Caco-2 (cell line): ENCODE results near the gene TAPBPL. TPM values are rescaled to one million over a fixed set of nuclear protein-coding genes. Genes with fewer than 3 reads are reported as not detected.
"Not testable (repeated sequence)": the region's sequence is repeated elsewhere in the genome, so short reads cannot be mapped to it uniquely, and the experiment has no call there.

Experiments used
- BruUV-seq: library from RNA; stranded (reverse); fragments of 400-500 nt; replicated peaks from 2 replicates; lab custom pipeline; 2021; lab: Mats Ljungman, UMichigan
- CTCF ChIA-PET: fragments of 300-600 bp; sonication (Branson Sonifier 250); formaldehyde crosslinking; loops from one replicate; lab custom pipeline; 2022; ENCODE audit warnings: antibody characterized with exemption; lab: Charles Lee
- POLR2A ChIA-PET: fragments of 300-600 bp; sonication (Branson Sonifier 250); formaldehyde crosslinking; loops from one replicate; lab custom pipeline; 2022; ENCODE audit warnings: antibody characterized with exemption; lab: Charles Lee
- DNase-seq, 2 experiments: peaks; one replicate each; pipeline versions ENCODE4 v3.0.0 to v3.0.0-alpha.2; 2020 to 2022
- H3K27me3 ChIP-seq: replicated peaks from 2 replicates; pipeline ENCODE4 v1.6.0; 2011; ENCODE audit warnings: low read length; ENCODE audit not compliant: control insufficient read depth, insufficient read depth
- H3K36me3 ChIP-seq: 2 replicates; pipeline ENCODE4 v1.5.1; 2011; ENCODE audit warnings: low read length; ENCODE audit not compliant: control insufficient read depth, insufficient read depth
- H3K4me1 ChIP-seq: fragments of 250-450 bp; sonication (Bioruptor Pico); 2 replicates; pipeline ENCODE4 v1.5.1; 2020; ENCODE audit warnings: mild to moderate bottlenecking
- H3K4me3 ChIP-seq: 2 replicates; pipeline ENCODE4 v1.5.1; 2011; ENCODE audit warnings: low read depth, mild to moderate bottlenecking, control low read depth, low read length
- H3K9me3 ChIP-seq: fragments of 250-450 bp; sonication (Bioruptor Pico); 2 replicates; pipeline ENCODE4 v1.5.1; 2020; ENCODE audit warnings: mild to moderate bottlenecking, moderate library complexity
- H3K27ac Mint-ChIP-seq: one replicate; pipeline ENCODE4 v1.8.0; 2022; ENCODE audit warnings: mixed read lengths; ENCODE audit not compliant: unreplicated experiment
- H3K27me3 Mint-ChIP-seq: one replicate; pipeline ENCODE4 v1.8.0; 2022; ENCODE audit warnings: mixed read lengths; ENCODE audit not compliant: insufficient read depth, unreplicated experiment
- H3K36me3 Mint-ChIP-seq: one replicate; pipeline ENCODE4 v1.8.0; 2022; ENCODE audit warnings: mild to moderate bottlenecking, mixed read lengths; ENCODE audit not compliant: insufficient read depth, unreplicated experiment
- H3K4me1 Mint-ChIP-seq: one replicate; pipeline ENCODE4 v1.8.0; 2022; ENCODE audit warnings: low read depth, mixed read lengths; ENCODE audit not compliant: unreplicated experiment
- H3K4me3 Mint-ChIP-seq: one replicate; pipeline ENCODE4 v1.8.0; 2022; ENCODE audit warnings: mild to moderate bottlenecking, moderate library complexity, mixed read lengths; ENCODE audit not compliant: unreplicated experiment
- H3K9me3 Mint-ChIP-seq: one replicate; pipeline ENCODE4 v1.8.0; 2022; ENCODE audit warnings: mixed read lengths; ENCODE audit not compliant: unreplicated experiment
- intact Hi-C: fragments of 100-400 bp; cut with micrococcal nuclease; formaldehyde crosslinking; loops from one replicate; pipeline ENCODE4 v1.10.0; 2022; ENCODE audit not compliant: unreplicated experiment
- total RNA-seq: library from RNA; stranded (reverse); gene quantifications from 2 replicates; pipeline ENCODE4 v1.2.3, GENCODE V29; 2022
- TF ChIP-seq, protein P1 (sequence below), 2 experiments: fragments of 200-600 bp in 1 of 2; IDR thresholded peaks; 1 replicate in 1 of 2; 2 replicates in 1 of 2; pipeline versions ENCODE4 v1.5.1 to v1.8.0; 2011 to 2022; ENCODE audit warnings: antibody characterized with exemption in 1 of 2, control low read depth in 1 of 2, inconsistent platforms in 1 of 2, low read depth in 1 of 2, low read length in 1 of 2, mild to moderate bottlenecking in 1 of 2, moderate library complexity in 1 of 2; ENCODE audit not compliant: insufficient read depth in 1 of 2, severe bottlenecking in 1 of 2, unreplicated experiment in 1 of 2

The TAPBPL gene
- total RNA-seq, 1 experiment from 2014 or later, result 9.7 TPM

DNA sequence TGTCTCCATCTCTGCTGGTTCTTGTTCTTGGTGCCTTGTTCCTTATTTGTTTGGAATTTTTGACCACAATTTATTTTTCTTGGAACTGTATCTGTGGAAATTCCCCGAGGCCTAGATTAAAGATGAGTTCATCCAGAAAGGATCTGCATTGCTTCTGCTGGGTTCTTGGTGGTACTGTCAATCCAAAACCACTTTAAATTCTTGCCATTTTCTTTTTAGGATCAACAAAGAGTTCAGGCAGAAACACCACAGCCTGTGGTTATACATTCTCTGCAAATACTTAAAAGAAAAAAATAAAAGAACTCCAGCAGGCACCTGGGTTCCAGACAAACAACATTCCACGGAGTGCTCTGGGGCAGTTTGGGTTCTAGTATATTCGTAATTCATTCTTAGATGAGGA, 24.6 kb downstream of the TAPBPL start:
- POLR2A ChIA-PET, result no interaction called here
- Histone ChIP-seq H3K9me3 (0 out of 2 replicates have a peak, but pooled peaks cover 8% of the 10 kb centered on the region), H3K4me1 (0 out of 2 replicates have a peak, but pooled peaks cover 5% of the 10 kb centered on the region), H3K4me3 (no peak overlapping the region), H3K27me3 (no peaks in the 10 kb centered on the region), H3K36me3 (no peaks in the 10 kb centered on the region)
- Mint-ChIP-seq H3K4me1 (peaks cover 12% of the 10 kb centered on the region), H3K9me3 (peaks cover 10% of the 10 kb centered on the region), H3K27me3 (no peaks in the 10 kb centered on the region), H3K4me3 (no peak overlapping the region), H3K27ac (no peak overlapping the region), H3K36me3 (no peaks in the 10 kb centered on the region)
- no peak for DNase-seq
- BruUV-seq, result no TSS peak
- TF ChIP-seq, protein P1, sequence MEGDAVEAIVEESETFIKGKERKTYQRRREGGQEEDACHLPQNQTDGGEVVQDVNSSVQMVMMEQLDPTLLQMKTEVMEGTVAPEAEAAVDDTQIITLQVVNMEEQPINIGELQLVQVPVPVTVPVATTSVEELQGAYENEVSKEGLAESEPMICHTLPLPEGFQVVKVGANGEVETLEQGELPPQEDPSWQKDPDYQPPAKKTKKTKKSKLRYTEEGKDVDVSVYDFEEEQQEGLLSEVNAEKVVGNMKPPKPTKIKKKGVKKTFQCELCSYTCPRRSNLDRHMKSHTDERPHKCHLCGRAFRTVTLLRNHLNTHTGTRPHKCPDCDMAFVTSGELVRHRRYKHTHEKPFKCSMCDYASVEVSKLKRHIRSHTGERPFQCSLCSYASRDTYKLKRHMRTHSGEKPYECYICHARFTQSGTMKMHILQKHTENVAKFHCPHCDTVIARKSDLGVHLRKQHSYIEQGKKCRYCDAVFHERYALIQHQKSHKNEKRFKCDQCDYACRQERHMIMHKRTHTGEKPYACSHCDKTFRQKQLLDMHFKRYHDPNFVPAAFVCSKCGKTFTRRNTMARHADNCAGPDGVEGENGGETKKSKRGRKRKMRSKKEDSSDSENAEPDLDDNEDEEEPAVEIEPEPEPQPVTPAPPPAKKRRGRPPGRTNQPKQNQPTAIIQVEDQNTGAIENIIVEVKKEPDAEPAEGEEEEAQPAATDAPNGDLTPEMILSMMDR (IDR thresholded peaks at IDR 0.05; ENCODE audit: insufficient read depth in 1 of 2, low read depth in 1 of 2, low read length in 1 of 2, severe bottlenecking in 1 of 2, unreplicated experiment in 1 of 2), result no peak
- intact Hi-C loops, result no loop called here
- CTCF ChIA-PET, result no interaction called here

DNA sequence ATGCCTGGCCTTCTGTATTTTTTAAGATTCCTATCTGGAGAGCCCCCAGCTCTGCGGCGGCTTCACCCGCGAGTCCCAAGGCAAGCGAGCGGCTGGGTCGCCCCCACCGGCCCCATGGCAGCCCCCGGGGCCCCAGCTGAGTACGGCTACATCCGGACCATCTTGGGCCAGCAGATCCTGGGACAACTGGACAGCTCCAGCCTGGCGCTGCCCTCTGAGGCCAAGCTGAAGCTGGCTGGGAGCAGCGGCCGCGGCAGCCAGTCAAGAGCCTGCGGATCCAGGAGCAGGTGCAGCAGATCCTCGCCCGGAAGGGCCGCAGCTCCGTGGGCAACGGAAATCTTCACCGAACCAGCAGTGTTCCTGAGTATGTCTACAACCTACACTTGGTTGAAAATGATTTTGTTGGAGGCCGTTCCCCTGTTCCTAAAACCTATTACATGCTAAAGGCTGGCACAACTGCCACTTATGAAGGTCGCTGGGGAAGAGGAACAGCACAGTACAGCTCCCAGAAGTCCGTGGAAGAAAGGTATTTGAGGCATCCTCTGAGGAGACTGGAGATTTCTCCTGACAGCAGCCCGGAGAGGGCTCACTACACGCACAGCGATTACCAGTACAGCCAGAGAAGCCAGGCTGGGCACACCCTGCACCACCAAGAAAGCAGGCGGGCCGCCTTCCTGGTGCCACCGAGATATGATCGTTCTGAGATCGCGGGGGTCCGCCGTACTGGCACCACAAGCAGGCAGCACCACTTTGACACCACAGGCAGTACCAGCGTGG, 25.9 kb downstream of the TAPBPL start:
- H3K4me3 ChIP-seq, H3K27ac Mint-ChIP-seq, POLR2A ChIA-PET, intact Hi-C loops, H3K36me3 Mint-ChIP-seq, H3K27me3 ChIP-seq, BruUV-seq, H3K36me3 ChIP-seq, H3K27me3 Mint-ChIP-seq, H3K9me3 ChIP-seq, H3K4me1 ChIP-seq, CTCF ChIA-PET, H3K9me3 Mint-ChIP-seq, DNase-seq, H3K4me3 Mint-ChIP-seq: not testable (repeated sequence)
- H3K4me1 Mint-ChIP-seq, result peaks cover 12% of the 10 kb centered on the region

DNA sequence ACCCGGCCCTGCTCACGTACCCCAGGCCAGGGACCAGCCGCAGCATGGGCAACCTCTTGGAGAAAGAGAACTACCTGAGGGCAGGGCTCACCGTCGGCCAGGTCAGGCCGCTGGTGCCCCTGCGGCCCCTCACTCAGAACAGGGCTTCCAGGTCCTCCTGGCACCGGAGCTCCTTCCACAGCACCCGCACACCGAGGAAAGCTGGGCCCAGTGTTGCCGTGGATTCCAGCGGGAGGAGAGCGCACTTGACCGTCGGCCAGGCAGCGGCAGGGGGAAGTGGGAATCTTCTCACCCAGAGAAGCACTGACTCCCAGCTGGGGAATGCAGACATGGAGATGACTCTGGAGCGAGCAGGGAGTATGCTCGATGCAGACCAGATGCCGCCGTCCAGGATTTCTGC, 26.6 kb downstream of the TAPBPL start:
- Histone ChIP-seq H3K27me3 (no peaks in the 10 kb centered on the region), H3K9me3 (0 out of 2 replicates have a peak, but pooled peaks cover 8% of the 10 kb centered on the region), H3K36me3 (no peaks in the 10 kb centered on the region), H3K4me3 (no peak overlapping the region), H3K4me1 (0 out of 2 replicates have a peak, but pooled peaks cover 5% of the 10 kb centered on the region)
- no peak overlapping the region for H3K4me3 Mint-ChIP-seq
- ChIA-PET POLR2A (no interaction called here), CTCF (interaction anchor here (1.1 kb wide), 1 partner anchor 13 kb away, joined by 3 read pairs; no protein-coding TSS in a partner anchor)
- H3K9me3 Mint-ChIP-seq, result peaks cover 10% of the 10 kb centered on the region
- BruUV-seq, result no TSS peak
- peaks cover 12% of the 10 kb centered on the region for H3K4me1 Mint-ChIP-seq
- no peaks in the 10 kb centered on the region for H3K27me3 Mint-ChIP-seq
- no peak overlapping the region for H3K27ac Mint-ChIP-seq
- H3K36me3 Mint-ChIP-seq, result no peaks in the 10 kb centered on the region
- intact Hi-C loops, result no loop called here
- no peak for DNase-seq
- TF ChIP-seq, protein P1 (IDR thresholded peaks at IDR 0.05; ENCODE audit: insufficient read depth in 1 of 2, low read depth in 1 of 2, low read length in 1 of 2, severe bottlenecking in 1 of 2, unreplicated experiment in 1 of 2), result no peak
